ENCODE data around the gene PTCRA. TPM values are rescaled to one million over a fixed set of nuclear protein-coding genes. Genes with fewer than 3 reads are reported as not detected.
"Not testable (repeated sequence)": the region's sequence is repeated elsewhere in the genome, so short reads cannot be mapped to it uniquely, and the experiment has no call there.

PTCRA gene
- total RNA-seq, 1 donor from 2014 or later: not detected

GRCh38 chr6:42873313-42873712, 42.5 kb upstream of the PTCRA start:
- H4K20me1 ChIP-seq (ENCODE audit: low read depth): no peaks in the 10 kb centered on the region
- no peaks in the 10 kb centered on the region for H3K27me3 ChIP-seq
- H3K4me1 ChIP-seq: no peaks in the 10 kb centered on the region
- no peak overlapping the region for H3K9ac ChIP-seq
- no peaks in the 10 kb centered on the region for H3K9me3 Mint-ChIP-seq
- TF ChIP-seq, protein P1, sequence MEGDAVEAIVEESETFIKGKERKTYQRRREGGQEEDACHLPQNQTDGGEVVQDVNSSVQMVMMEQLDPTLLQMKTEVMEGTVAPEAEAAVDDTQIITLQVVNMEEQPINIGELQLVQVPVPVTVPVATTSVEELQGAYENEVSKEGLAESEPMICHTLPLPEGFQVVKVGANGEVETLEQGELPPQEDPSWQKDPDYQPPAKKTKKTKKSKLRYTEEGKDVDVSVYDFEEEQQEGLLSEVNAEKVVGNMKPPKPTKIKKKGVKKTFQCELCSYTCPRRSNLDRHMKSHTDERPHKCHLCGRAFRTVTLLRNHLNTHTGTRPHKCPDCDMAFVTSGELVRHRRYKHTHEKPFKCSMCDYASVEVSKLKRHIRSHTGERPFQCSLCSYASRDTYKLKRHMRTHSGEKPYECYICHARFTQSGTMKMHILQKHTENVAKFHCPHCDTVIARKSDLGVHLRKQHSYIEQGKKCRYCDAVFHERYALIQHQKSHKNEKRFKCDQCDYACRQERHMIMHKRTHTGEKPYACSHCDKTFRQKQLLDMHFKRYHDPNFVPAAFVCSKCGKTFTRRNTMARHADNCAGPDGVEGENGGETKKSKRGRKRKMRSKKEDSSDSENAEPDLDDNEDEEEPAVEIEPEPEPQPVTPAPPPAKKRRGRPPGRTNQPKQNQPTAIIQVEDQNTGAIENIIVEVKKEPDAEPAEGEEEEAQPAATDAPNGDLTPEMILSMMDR (IDR thresholded peaks at IDR 0.05): no peak
- TF ChIP-seq EZH2phosphoT487 (IDR thresholded peaks at IDR 0.05) (no peak), EZH2 (IDR thresholded peaks at IDR 0.05) (no peak)
- no peaks in the 10 kb centered on the region for H3K36me3 Mint-ChIP-seq
- no peak overlapping the region for H3K4me2 ChIP-seq
- H3K4me3 Mint-ChIP-seq: no peak overlapping the region
- no peaks in the 10 kb centered on the region for H3K4me1 Mint-ChIP-seq
- H3K27me3 Mint-ChIP-seq (ENCODE audit: insufficient read depth, low read depth): peaks cover 4% of the 10 kb centered on the region
- H3K79me2 ChIP-seq (ENCODE audit: low read depth): no peaks in the 10 kb centered on the region
- peaks cover 8% of the 10 kb centered on the region for H3F3A ChIP-seq (ENCODE audit: low read depth)
- H3K36me3 ChIP-seq: no peaks in the 10 kb centered on the region
- no peak for DNase-seq (ENCODE audit: low spot score)
- H2AFZ ChIP-seq (replicated peaks): no peak overlapping the region
- no peak overlapping the region for H3K27ac ChIP-seq
- no peak overlapping the region for H3K4me3 ChIP-seq
- no peaks in the 10 kb centered on the region for H3K9me3 ChIP-seq (ENCODE audit: low read depth)
- no peak overlapping the region for H3K27ac Mint-ChIP-seq

DNA sequence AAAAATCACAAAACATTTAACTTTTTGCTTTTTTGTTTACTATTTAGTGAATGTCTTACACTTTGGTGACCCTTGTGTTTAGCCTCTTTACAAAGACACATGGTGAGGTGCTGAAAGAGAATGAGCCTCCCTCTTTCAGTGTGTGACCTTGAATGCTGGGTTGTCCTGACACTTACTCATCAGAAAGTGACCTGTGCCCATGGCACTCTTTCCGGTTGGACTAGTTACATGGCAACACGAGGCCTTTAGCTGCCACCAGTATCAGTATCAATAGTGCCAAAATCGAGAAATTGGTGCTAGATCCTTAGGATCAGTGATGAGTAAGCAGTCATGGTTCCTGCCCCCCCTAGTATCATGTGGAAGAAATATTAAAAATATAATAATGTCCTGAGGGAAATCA, 38.2 kb upstream of the PTCRA start:
- H4K20me1 ChIP-seq (ENCODE audit: low read depth): no peaks in the 10 kb centered on the region
- no peaks in the 10 kb centered on the region for H3K9me3 ChIP-seq (ENCODE audit: low read depth)
- Mint-ChIP-seq H3K27ac (no peak overlapping the region), H3K9me3 (no peaks in the 10 kb centered on the region), H3K27me3 (ENCODE audit: insufficient read depth, low read depth) (peaks cover 7% of the 10 kb centered on the region), H3K4me1 (peaks cover 13% of the 10 kb centered on the region), H3K36me3 (peaks cover 2% of the 10 kb centered on the region), H3K4me3 (peak overlapping the region; percentile 38)
- H2AFZ ChIP-seq (replicated peaks): peak overlapping the region; percentile 80
- TF ChIP-seq, protein P1 (IDR thresholded peaks at IDR 0.05): no peak
- TF ChIP-seq EZH2 (IDR thresholded peaks at IDR 0.05) (no peak), EZH2phosphoT487 (IDR thresholded peaks at IDR 0.05) (no peak)
- no peak for DNase-seq (ENCODE audit: low spot score)
- H3K4me2 ChIP-seq: no peak overlapping the region
- H3K9ac ChIP-seq: no peak overlapping the region
- H3K36me3 ChIP-seq: no peaks in the 10 kb centered on the region
- no peak overlapping the region for H3K27ac ChIP-seq
- H3F3A ChIP-seq (ENCODE audit: low read depth): peaks cover 17% of the 10 kb centered on the region
- H3K27me3 ChIP-seq: no peaks in the 10 kb centered on the region
- no peak overlapping the region for H3K4me3 ChIP-seq
- H3K79me2 ChIP-seq (ENCODE audit: low read depth): peaks cover 30% of the 10 kb centered on the region
- peaks cover 4% of the 10 kb centered on the region for H3K4me1 ChIP-seq

DNA sequence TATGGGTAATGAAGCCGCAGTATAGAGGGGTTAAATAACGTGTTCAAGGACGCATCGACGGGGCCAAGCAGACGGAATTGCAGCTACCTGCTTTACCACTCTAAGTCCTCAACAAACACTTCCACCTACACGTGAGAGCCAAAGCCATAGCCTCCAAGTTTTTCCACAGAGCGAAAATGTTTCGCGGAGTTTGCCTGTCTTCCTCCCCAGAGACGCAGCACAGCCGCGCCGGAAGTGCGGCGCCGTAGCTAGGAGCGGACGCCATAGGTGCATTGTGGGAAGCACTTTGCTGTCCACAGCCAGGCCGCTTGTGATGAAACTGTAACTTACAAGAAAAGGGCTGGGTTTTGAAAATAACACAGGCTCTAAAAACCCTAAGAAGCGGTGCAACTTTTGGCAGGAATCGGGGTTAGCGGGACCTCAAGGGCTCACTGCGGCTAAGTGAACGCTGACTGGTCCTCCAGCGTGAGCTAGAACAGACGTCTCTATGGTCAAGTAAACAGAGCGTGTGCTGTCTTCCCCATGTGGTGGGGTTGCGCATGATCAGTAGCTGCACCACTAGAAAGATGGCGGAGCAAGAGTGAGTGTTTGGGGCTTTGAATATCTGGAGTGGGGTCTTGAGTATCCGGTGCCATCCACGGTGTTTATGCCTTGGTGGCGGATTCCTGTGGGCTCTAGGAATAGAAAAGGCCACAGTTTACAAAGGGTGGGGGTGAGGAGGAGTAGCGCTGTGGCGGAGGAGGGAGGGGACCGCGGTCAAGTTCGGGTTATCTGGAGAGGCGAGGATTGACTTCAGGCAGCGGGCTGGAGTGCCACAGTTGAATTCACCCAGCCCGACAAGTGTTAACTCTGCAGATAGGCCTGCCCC, 36.2 kb upstream of the PTCRA start, which contains the start of gene RPL7L1:
RPL7L1 (plus strand) TSS at position 245 of the 868 bp plus-strand sequence; CDS start at position 540, 295 bp downstream.
- H3K4me3 Mint-ChIP-seq: peak within 1 kb of the TSS; percentile 99
- H3K27me3 Mint-ChIP-seq (ENCODE audit: insufficient read depth, low read depth): peaks cover 5% of the 10 kb centered on the region

DNA sequence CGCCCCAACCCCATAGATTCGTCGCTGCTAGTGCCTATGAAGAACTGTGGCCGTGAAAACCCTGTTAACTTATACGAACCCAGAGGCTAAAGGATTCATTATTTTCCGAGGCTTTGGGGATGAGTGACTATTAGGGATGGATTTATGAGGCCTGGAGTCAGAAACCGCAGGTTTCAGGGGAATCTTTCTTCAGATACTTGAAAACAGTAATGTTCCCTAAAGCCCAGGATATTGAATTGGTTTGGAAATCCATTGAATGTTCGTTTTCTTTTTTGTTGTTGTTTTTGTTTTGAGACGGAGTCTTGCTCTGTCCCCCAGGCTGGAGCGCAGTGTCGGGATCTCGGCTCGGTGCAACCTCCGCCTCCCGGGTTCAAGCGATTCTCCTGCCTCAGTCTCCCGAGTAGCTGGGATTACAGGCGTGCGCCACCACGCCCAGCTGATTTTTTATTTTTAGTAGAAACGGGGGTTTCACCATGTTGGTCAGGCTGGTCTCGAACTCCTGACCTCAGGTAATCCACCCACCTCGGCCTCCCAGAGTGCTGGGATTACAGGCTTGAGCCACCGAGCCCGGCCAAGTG, 35.5 kb upstream of the PTCRA start:
- Mint-ChIP-seq H3K36me3 (peaks cover 18% of the 10 kb centered on the region), H3K4me3 (peak overlapping the region; percentile 99), H3K4me1 (peaks cover 13% of the 10 kb centered on the region), H3K27ac (peak overlapping the region; percentile 100)
- H3K27ac ChIP-seq: peak overlapping the region; percentile 79
- H3K36me3 ChIP-seq; DNase-seq (ENCODE audit: low spot score); H3K9me3 Mint-ChIP-seq; H3K4me1 ChIP-seq; H3K27me3 ChIP-seq; H3K9me3 ChIP-seq (ENCODE audit: low read depth); H4K20me1 ChIP-seq (ENCODE audit: low read depth); H3K27me3 Mint-ChIP-seq (ENCODE audit: insufficient read depth, low read depth): not testable (repeated sequence)
- peak overlapping the region; percentile 77 for H3K4me2 ChIP-seq
- H2AFZ ChIP-seq (replicated peaks): peak overlapping the region; percentile 94
- H3K9ac ChIP-seq: peak overlapping the region; percentile 97
- peak overlapping the region; percentile 86 for H3K4me3 ChIP-seq
- peaks cover 46% of the 10 kb centered on the region for H3K79me2 ChIP-seq (ENCODE audit: low read depth)
- peaks cover 35% of the 10 kb centered on the region for H3F3A ChIP-seq (ENCODE audit: low read depth)

More for the DNA sequence above, 36.2 kb upstream of the PTCRA start, which contains the start of gene RPL7L1:
- Mint-ChIP-seq H3K9me3 (no peaks in the 10 kb centered on the region), H3K36me3 (peaks cover 16% of the 10 kb centered on the region), H3K4me1 (peaks cover 13% of the 10 kb centered on the region), H3K27ac (peak within 1 kb of the TSS; percentile 100)
- no peaks in the 10 kb centered on the region for H3K9me3 ChIP-seq (ENCODE audit: low read depth)
- H3K27ac ChIP-seq: peak within 1 kb of the TSS; percentile 79
- H3K27me3 ChIP-seq: no peaks in the 10 kb centered on the region
- H3K79me2 ChIP-seq (ENCODE audit: low read depth): peaks cover 46% of the 10 kb centered on the region
- DNase-seq (ENCODE audit: low spot score): peak; percentile 89
- no peaks in the 10 kb centered on the region for H4K20me1 ChIP-seq (ENCODE audit: low read depth)
- peak within 1 kb of the TSS; percentile 77 for H3K4me2 ChIP-seq
- H2AFZ ChIP-seq (replicated peaks): peak within 1 kb of the TSS; percentile 94
- peaks cover 30% of the 10 kb centered on the region for H3F3A ChIP-seq (ENCODE audit: low read depth)
- peak within 1 kb of the TSS; percentile 97 for H3K9ac ChIP-seq
- peaks cover 4% of the 10 kb centered on the region for H3K4me1 ChIP-seq
- TF ChIP-seq EZH2 (IDR thresholded peaks at IDR 0.05) (peak; percentile 38), EZH2phosphoT487 (IDR thresholded peaks at IDR 0.05) (no peak)
- TF ChIP-seq, protein P1 (IDR thresholded peaks at IDR 0.05): peak; percentile 24
- H3K36me3 ChIP-seq: peaks cover 6% of the 10 kb centered on the region
- H3K4me3 ChIP-seq: peak within 1 kb of the TSS; percentile 86

GRCh38 chr6:42880871-42881270, 35.0 kb upstream of the PTCRA start:
- H3K9ac ChIP-seq: peak overlapping the region; percentile 97
- peaks cover 35% of the 10 kb centered on the region for H3F3A ChIP-seq (ENCODE audit: low read depth)
- not testable (repeated sequence) for H4K20me1 ChIP-seq (ENCODE audit: low read depth); H3K27me3 Mint-ChIP-seq (ENCODE audit: insufficient read depth, low read depth); H3K9me3 Mint-ChIP-seq; H3K27ac ChIP-seq; H3K9me3 ChIP-seq (ENCODE audit: low read depth); H3K4me1 ChIP-seq; H3K27me3 ChIP-seq; H2AFZ ChIP-seq (replicated peaks); DNase-seq (ENCODE audit: low spot score)
- peaks cover 13% of the 10 kb centered on the region for H3K36me3 ChIP-seq
- Mint-ChIP-seq H3K36me3 (peaks cover 22% of the 10 kb centered on the region), H3K4me3 (peak overlapping the region; percentile 99), H3K4me1 (peaks cover 13% of the 10 kb centered on the region), H3K27ac (peak overlapping the region; percentile 100)
- H3K4me3 ChIP-seq: peak overlapping the region; percentile 86
- peaks cover 46% of the 10 kb centered on the region for H3K79me2 ChIP-seq (ENCODE audit: low read depth)
- peak overlapping the region; percentile 77 for H3K4me2 ChIP-seq
